A549 (cell line): ENCODE measurements around the gene TLR9.

Experiments
- EP300 ChIP-seq, 2 experiments: fragments of >200 bp; sonication (Bioruptor Twin); formaldehyde crosslinking; IDR thresholded peaks; 2 replicates in 1 of 2; 3 replicates in 1 of 2; pipeline ENCODE4 v1.6.1; 2016 to 2017
- FOSB ChIP-seq: fragments of 250-450 bp; sonication (Bioruptor Pico); IDR thresholded peaks from 2 replicates; pipeline ENCODE4 v1.5.0; 2020; ENCODE audit warnings: mild to moderate bottlenecking, moderate library complexity
- KDM1A ChIP-seq: fragments of 200-600 bp; sonication (generic); IDR thresholded peaks from 2 replicates; pipeline ENCODE4 v1.6.1; 2016; ENCODE audit warnings: low read depth, mild to moderate bottlenecking
- MAZ ChIP-seq: fragments of 150-350 bp; IDR thresholded peaks from 2 replicates; pipeline ENCODE4 v1.6.1; 2014; ENCODE audit warnings: antibody characterized with exemption, low read depth, low read length, borderline replicate concordance
- NFE2L2 ChIP-seq: fragments of 150-350 bp; conservative IDR thresholded peaks from 2 replicates; pipeline ENCODE4 v1.6.1; 2014; ENCODE audit warnings: low read length
- POLR2A ChIP-seq: IDR thresholded peaks from 2 replicates; pipeline ENCODE4 v1.6.1; 2012; ENCODE audit warnings: mild to moderate bottlenecking, low read length
- RAD21 ChIP-seq, 2 experiments: fragments of >200 bp in 1 of 2; sonication (Bioruptor Twin) in 1 of 2; formaldehyde crosslinking in 1 of 2; IDR thresholded peaks in 1 of 2; conservative IDR thresholded peaks in 1 of 2; 2 replicates in 1 of 2; 3 replicates in 1 of 2; pipeline ENCODE4 v1.6.1; 2012 to 2018; ENCODE audit warnings: inconsistent platforms in 1 of 2
- TP53 ChIP-seq: fragments of 250-450 bp; sonication (Bioruptor Pico); IDR thresholded peaks from 2 replicates; pipeline ENCODE4 v1.5.0; 2021; ENCODE audit warnings: mild to moderate bottlenecking, moderate library complexity
- TF ChIP-seq, protein P1 (sequence below): fragments of >200 bp; sonication (Bioruptor Twin); formaldehyde crosslinking; IDR thresholded peaks from 3 replicates; pipeline ENCODE4 v1.5.1; 2016
- TF ChIP-seq, protein P2 (sequence below): IDR thresholded peaks from 2 replicates; pipeline ENCODE4 v1.6.1; 2012

DNA sequence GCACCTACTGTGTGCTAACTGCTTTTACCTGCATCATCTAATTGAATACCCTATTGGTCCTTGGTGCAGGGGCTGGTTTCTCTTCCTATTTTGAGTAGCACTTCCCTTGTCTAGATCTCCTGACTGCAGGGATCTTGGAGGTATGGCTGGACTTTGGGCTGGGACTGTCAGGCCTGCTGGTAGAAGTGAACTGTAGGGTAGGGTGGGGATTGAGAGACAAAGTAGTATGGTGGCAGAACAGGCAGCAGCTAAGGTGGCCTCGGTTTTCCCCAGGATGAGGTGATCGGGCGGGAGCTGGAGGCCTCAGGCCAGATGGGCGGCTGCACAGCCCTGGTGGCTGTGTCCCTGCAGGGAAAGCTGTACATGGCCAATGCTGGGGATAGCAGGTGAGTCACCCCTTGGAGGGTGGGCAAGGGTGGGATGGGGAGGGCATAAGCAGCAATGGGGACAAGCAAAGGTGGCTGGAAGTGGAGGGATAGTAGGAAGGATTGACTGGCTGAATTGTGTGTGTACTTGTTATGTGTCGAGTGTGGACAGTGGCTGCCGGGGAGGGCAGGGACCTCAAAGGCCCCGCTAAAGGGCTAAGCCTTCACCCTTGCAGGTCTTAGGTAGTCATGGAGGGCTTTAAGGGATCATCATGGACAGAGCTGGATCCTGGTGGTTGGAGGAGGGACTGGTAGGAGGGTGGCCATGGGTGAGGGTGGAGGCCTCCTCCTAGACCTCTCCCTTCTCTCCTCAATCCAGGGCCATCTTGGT is 22.1 kb upstream of the TLR9 start:
- TF ChIP-seq, protein P1, sequence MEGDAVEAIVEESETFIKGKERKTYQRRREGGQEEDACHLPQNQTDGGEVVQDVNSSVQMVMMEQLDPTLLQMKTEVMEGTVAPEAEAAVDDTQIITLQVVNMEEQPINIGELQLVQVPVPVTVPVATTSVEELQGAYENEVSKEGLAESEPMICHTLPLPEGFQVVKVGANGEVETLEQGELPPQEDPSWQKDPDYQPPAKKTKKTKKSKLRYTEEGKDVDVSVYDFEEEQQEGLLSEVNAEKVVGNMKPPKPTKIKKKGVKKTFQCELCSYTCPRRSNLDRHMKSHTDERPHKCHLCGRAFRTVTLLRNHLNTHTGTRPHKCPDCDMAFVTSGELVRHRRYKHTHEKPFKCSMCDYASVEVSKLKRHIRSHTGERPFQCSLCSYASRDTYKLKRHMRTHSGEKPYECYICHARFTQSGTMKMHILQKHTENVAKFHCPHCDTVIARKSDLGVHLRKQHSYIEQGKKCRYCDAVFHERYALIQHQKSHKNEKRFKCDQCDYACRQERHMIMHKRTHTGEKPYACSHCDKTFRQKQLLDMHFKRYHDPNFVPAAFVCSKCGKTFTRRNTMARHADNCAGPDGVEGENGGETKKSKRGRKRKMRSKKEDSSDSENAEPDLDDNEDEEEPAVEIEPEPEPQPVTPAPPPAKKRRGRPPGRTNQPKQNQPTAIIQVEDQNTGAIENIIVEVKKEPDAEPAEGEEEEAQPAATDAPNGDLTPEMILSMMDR: no peak
- no peak for TF ChIP-seq EP300 (IDR thresholded peaks at IDR 0.05)
- TF ChIP-seq POLR2A: no peak
- TF ChIP-seq MAZ: no peak
- no peak for TF ChIP-seq KDM1A
- no peak for TF ChIP-seq TP53
- no peak for TF ChIP-seq FOSB (CRISPR knock-in tag)
- no peak for TF ChIP-seq RAD21 (conservative IDR thresholded peaks at IDR 0.05 in 1 of 2, IDR thresholded peaks at IDR 0.05 in 1 of 2)
- TF ChIP-seq NFE2L2: no peak
- TF ChIP-seq, protein P2, sequence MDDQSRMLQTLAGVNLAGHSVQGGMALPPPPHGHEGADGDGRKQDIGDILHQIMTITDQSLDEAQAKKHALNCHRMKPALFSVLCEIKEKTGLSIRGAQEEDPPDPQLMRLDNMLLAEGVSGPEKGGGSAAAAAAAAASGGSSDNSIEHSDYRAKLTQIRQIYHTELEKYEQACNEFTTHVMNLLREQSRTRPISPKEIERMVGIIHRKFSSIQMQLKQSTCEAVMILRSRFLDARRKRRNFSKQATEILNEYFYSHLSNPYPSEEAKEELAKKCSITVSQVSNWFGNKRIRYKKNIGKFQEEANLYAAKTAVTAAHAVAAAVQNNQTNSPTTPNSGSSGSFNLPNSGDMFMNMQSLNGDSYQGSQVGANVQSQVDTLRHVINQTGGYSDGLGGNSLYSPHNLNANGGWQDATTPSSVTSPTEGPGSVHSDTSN: no peak
